Stimulated activated CD4-positive, alpha-beta T cell treated with anti-CD3 and anti-CD28 coated beads, TNF-alpha, amount 100 ng/mL, for 4 hours (primary cell): Measurements from ENCODE around the gene TMEM205.
A peak's percentile ranks its signal among the peaks of the same experiment; 100 is the strongest.
"Not testable (repeated sequence)": the region's sequence is repeated elsewhere in the genome, so short reads cannot be mapped to it uniquely, and the experiment has no call there.

Source experiments
- DNase-seq, 3 experiments: peaks; one replicate each; pipeline ENCODE4 v3.0.0-alpha.2; 2020; ENCODE audit warnings: low read depth in 3 of 3

TMEM205 gene

DNA sequence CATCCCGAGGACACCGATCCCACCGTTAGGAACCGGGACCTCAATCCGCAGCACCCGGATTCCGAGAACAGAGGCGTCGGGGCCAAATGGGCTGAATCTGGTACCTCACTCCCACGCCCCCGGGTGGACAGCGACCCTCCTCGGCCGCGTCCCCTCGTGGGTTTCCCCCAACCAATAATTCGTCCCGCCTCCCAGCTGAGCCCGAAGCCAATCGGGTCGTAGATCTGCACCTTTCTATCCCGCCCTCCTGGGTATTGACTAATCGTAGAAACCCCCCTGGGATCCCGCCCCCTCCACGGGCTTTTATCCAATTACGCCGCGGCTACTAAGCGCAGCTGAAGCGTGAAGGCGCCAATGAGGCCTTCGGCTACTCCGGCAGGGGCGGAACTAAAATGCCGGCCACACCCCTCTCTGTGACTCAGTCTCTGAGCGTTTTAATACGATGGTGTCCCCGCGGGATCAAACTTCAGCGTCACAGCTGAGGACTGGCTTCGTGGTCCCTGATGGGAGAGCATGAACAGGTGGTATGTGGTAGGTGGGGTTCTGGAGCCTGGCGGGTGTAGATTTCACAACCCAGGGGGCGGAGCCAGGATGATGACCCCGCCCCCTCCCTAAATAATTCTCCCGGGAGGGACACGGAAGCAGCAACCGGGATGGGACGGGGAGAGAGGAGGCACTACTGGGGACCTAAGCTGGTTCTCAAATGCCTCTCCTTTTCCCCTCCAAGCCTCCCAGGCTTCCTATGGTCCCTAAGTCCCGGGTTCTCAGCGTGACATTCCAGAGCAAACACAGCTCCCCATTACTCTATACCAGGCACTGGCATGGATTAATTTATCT lies at the start of gene TMEM205, which contains the start of gene CCDC159:
Gene TMEM205, minus strand, starts transcription at position 165 of the 837 bp plus-strand sequence. CDS start 649 bp downstream, outside the sequence.
Gene CCDC159, plus strand, starts transcription at position 416 of the 837 bp plus-strand sequence. Its CDS starts 88 bp downstream, at position 504.
- DNase-seq, result peak; percentile 88 to 98 (median 98)

DNA sequence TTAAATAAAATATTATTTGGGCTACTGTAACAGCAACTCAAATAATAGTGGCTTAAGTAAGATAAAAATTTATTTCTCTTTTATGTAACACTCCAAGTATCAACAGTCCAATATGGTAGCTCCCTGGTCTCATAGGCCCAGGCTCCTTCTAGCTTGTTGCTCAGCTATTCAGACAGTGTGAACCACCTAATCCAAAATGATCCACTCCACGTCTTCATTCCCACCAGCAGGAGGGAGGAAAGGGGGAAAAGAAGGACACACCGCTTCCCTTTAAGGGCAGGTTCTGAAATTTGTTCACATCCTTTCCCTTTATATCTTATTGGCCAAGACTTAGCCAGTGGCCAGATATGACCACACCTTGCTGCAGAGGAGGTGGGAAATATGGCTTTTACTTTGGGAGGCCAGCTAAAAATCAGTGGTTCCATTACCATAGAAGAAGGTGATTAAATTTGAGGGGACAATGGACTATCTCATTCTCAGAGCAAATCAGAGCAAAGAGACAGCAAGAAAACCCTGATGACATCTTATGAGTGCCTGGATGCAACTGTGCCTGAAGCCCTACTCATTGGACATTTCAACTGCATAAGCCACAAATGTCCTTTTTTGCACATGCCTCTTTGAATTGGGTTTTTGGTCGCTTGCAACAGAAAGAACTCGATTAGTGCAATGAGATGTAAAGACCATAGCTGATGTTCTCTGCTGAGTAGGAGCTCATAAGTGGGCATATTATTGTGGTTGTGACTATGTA lies 45.0 kb upstream of the TMEM205 start:
- no peak for DNase-seq

DNA sequence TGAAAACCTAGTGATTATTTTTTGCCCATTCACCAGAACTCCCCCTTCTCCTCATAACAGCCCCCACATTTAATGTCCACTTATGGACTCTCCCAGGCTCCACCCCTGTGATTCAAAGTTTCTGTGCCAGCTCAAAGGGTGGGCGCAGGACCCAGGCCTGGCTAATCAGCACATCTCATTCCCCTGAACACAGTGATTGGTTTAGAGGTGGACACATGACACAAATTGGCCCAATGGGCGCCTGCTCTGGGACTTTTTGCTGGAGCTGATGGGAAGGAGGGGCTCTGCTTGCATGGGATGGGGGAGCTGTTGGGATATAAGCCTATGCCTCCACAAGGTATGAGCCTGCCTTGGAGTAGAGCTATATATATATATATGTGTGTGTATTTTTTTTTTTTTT lies 44.3 kb upstream of the TMEM205 start:
- DNase-seq, result no peak

DNA sequence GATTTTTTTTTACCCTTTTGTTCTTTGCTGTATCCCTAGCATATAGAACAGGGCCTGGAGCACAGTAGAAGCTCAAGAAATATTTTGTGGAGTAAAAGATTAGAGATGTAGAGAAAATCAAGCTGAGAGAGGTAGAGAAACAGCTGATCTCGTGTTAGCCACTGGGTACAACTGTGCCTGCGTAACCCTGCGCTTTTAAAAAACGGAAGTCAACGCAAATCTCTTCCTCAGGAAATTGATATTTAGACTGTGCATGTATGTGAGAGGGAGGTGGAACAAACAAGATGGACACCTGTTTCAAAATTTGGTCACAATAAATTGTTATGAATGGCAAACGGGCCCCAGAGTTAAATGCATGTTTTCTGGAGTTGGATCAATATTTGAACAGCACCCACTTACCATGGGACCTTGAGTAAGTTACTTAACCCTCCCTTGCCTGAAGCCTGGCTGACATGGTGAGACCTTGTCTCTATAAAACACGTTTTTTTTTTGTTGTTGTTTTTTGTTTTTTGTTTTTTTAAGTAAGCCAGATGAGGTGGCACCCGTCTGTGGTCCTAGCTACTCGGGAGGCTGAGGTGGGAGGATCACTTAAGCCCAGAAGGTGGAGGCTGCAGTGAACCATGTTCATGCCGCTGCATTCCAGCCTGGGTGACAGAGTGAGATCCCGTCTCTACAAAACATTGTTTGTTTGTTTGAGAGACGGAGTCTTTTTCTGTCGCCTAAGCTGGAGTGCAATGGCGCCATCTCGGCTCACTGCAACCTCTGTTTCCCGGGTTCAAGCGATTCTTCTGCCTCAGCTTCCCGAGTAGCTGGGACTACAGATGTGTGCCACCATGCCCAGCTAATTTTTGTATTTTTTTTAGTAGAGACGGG lies 41.3 kb upstream of the TMEM205 start:
- no peak for DNase-seq

DNA sequence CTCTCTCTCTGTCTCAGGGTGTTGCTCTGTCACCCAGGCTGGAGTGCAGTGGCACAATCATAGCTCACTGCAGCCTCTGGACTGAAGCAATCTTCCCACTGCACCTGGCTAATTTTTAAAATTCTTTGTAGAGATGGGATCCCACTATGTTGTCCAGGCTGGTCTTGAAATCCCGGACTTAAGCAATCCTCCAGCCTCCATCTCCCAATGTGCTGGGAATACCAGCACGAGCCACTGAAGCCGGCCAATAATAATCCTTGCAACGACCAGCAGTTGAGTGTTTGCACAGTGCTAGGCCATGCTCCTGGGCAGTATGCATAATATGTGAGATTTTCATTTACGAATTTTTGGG lies 38.7 kb upstream of the TMEM205 start:
- no peak for DNase-seq

DNA sequence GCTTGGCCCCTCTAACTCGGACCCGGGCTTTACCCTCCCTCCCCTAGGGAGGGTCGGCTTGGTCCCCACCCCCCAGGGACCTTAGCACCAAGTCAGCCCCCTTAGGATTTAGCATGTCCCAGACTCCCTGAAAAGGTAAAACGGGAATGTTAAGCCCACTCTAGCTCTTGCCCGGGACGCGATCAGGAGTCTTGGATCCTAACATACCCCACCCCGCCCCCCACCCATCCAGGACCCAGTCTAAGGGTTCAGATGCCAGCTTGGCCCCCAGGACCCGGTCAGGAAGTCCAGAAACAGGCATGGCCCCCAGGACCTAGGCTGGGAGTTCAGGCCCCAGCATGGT lies 37.6 kb upstream of the TMEM205 start:
- no peak for DNase-seq

DNA sequence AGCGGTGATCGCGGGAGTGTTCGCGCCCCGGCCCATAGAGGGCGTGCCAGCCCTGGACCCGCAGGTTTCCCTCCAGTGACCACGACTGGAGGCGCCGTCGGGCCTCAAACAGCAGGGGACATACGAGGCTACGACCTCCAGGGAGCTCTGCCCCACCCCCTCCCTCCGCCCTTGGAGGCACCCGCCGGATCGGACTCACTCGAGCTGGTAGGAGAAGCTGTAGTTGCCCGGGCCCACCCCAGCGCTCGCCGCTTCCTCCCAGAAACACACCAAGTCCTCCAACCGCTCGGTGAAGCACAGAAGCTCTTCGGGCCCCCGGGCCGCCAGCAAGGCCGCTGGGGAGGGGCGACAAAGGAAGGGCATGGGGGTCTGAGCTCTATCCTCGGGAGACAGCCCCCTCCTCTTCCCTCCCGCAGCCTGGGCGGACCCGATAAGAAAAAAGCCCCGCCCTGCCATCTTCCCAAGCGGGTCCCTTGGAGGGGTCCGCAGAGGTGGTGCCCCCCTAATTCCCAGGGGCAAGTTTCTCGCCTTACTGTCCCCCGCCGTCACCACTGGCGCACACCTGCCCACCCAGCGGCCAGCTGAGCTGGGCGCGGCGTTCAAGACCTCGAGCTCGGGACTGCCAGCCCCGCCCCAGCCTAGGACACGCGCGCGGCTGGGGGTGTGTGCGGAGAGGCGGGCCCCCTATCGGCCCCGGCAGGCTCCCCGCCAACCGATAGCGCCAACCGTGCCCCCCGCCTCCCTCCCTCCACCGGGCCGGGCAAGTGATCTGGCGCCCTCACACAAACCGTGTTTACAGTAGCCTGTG lies 37.0 kb upstream of the TMEM205 start:
- DNase-seq, result peak in 2 of 3 experiments; percentile 13 to 18

DNA sequence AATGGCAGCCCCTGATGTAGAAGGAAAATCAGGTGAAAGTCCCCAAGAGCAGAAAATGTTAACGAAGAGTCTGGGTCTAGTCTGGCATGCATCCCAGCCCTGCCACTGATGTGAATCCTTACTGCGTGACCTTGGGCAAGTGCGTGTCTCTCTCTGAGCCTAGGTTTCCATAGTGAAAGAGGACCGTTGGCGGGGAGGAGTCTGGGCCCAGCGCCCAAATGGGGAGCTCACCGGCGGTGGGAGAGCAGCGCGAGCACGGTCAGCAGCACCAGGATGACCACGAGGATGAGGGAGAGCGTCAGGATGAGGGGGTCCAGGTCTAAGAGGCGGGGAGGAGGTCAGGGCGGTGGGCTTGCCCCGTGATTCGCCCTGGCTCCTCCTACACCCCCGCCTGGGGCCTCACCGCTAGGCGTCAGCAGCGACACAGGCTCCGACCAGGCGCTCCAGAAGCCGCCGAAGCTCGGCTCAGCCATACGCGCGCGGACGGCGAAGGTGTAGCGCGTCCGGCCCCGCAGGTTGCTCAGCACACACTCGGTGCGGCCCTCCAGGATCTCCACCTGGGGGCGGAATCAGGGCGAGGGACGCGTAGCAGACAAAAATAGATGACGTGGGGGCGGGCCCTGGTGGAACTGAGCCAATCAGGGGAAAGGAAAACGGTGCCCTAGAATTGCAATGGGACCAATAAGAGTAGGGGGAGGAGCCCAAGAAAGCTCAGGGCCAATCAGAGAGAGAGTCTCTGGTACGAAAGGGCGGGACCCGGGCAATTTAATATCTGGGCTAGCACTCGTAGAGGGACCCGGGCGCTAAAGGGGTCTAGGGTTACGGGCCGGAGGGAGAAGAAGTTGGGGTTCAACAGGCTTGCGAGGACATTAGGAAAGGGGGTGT lies 34.8 kb upstream of the TMEM205 start:
- DNase-seq, result peak; percentile 89 to 94 (median 92)

DNA sequence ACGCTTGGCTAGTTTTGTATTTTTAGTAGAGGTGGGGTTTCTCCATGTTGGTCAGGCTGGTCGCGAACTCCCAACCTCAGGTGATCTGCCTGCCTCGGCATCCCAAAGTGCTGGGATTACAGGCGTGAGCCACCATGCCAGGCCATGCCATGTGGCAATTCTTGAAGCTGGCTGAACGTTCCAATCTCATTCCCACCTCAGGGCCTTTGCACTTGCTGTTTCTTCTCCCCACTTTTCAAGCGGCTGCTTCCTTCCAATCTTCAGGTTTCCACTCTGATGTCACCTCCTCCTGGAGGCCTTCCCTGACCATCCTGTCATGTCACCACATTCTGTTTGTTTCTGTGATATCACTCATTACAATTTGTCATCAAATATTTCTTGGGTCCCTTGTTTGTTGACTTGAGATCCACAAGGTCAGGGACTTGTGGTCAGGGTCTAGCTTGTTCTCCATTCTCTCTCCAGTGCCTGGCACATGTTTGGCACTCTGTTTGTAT lies 33.8 kb upstream of the TMEM205 start:
- no peak for DNase-seq

DNA sequence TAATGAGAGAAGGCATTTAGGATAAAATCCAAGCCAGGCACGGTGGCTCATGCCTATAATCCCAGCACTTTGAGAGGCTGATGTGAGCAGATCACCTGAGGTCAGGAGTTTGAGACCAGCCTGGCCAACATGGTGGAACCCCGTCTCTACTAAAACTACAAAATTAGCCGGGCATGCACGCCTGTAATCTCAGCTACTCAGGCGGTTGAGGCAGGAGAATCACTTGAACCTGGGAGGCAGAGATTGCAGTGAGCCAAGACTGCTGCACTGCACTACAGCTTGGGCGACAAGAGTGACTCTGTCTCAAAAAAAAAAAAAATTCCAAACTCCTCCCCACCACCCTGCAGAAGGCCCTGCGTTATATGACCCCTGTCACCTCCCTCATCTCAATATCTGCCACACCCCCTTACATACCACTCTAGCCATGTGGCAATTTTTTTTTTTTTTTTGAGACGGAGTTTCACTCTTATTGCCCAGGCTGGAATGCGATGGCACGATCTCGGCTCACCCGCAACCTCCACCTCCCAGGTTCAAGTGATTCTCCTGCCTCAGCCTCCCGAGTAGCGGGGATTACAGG lies 33.3 kb upstream of the TMEM205 start:
- DNase-seq, result not testable (repeated sequence)

DNA sequence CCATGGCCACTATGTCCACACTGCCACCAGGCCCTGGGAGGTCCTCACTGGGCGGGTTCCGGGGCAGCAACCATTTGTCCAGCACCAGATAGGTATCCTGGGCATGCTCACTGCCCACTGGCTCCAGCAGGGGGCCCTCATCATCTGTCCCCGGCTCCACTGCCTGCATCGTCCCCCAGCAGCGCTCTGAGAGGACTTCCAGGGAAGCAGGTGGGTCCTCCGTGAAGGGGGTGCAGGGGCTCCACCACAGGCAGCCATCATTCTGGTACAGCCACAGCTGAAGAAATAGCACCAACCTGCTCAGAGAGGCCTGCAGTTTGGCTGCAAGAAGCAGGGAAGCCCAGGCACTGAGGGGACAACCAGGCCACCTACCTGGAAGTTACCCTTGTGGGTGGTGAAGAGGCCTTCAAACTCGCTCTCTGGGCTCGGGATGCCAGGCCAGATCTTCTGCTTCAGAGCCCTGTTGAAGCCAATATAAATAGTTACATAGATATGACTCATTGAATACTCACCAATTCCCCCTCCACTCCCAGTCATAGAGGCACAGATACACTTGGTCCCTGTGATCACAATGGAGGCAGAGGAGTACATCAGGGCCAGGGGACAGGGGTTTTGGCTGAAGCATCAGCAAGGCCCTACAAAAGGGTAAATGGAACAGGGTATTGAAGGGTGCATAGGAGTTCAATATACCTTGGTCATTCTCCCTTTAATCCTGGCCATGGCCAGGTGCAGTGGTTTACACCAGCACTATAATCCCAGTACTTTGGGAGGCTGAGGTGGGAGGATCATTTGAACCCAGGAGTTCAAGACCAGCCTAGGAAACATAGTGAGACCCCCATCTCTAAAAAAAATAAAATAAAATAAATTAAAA lies 32.5 kb upstream of the TMEM205 start:
- DNase-seq, result no peak

DNA sequence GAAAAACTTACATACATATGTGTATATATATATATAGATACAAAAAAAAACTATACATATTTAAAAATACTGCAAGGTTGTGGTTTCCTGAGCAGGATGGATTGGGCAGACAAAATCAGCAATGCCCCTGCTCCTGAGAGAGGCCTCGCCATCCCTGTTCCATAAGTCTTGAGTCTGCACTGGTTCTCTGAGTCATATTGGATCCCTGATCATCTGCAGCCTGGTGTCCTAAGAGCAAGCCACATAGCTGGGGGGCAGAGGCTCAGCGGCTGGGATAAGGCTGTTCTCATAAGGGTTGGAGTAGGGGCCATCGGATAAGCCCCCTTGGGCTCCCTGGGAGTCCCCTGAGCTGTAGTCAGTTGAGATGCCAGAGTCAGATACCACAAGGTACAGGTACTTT lies 31.7 kb upstream of the TMEM205 start:
- DNase-seq, result no peak

DNA sequence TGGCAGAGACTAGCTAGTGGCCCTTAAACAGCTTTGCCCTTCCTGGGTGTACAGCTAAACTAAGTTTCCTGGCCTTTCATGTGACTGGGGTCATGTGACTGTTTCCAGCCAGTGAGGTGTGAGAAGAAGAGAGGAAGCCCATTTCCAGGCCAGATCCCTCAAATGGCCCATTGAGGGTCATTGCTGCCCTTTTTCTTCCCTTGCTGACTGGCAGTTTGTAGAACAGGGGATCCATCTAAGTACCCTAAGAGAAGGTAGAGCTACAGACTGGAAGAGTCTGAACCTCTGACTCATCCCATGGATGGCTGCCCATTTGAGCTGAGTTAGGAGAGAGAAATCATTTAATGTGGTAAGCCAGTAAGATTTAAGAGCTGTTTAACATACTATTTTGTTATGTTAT lies 31.2 kb upstream of the TMEM205 start:
- DNase-seq, result no peak

DNA sequence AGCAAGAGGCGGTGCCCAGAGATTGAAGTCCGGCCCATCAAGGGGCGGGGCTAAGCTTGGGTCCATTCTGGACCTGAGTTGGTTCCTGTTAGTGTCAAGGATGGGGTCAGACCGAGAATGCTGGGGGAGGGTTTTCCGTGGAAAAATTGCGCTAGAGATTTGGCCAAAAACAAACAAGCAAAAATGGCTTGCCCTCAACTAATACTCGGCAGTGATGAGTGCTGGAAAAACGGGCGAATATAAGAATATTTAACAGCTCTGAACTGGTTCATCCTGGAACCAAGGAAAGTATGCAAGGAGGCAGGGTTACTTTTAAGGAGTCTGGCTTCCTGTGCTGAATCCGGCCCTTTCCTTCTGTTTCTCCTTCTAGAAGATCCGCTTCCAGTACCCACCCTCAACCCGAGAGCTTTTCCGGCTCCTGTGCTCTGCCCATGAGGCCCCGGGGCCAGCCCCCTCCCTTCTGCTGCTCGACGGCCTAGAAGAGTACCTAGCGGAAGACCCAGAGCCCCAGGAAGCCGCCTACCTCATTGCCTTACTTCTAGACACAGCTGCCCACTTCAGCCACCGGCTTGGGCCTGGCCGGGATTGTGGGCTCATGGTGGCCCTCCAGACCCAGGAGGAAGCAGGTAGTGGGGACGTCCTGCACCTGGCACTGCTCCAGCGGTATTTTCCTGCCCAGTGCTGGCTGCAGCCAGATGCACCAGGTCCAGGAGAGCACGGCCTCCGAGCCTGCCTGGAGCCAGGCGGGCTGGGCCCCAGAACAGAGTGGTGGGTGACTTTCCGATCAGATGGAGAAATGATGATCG lies 29.3 kb upstream of the TMEM205 start:
- peak; percentile 32 to 44 (median 44) for DNase-seq

DNA sequence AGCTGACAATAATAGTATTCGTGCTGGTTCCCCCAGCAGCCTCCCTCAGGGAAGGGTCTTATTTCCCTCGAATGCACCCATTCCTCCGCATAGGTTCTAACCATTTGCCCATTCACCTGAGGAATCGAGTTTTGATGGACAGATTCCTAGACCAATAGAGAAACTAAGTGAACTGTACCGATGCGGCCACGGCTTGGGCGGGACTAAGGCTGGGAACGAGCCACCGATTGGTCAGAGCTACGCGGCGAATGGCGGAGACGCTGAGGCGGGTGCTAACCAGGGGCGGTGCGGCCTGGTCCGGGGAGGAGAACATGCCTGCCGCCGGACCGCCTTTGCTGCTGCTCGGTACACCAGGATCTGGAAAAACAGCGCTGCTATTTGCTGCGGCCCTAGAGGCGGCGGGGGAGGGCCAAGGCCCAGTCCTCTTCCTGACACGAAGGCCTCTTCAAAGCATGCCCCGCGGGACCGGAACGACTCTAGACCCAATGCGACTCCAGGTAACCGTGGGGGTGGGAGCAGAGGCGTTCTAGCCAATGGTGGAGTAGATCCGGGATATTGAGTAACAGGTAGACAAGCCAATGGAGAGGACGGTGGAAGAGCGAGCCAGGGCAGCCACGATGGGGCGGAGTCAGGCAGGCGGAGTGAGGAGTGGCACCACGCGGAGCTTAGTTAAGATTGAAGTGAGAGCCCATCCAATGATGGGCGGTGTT lies 28.5 kb upstream of the TMEM205 start, which contains the start of gene SWSAP1:
Gene SWSAP1, plus strand, starts transcription at position 234 of the 710 bp plus-strand sequence. Its CDS starts 15 bp downstream, at position 249.
- DNase-seq, result peak; percentile 91 to 95 (median 94)

DNA sequence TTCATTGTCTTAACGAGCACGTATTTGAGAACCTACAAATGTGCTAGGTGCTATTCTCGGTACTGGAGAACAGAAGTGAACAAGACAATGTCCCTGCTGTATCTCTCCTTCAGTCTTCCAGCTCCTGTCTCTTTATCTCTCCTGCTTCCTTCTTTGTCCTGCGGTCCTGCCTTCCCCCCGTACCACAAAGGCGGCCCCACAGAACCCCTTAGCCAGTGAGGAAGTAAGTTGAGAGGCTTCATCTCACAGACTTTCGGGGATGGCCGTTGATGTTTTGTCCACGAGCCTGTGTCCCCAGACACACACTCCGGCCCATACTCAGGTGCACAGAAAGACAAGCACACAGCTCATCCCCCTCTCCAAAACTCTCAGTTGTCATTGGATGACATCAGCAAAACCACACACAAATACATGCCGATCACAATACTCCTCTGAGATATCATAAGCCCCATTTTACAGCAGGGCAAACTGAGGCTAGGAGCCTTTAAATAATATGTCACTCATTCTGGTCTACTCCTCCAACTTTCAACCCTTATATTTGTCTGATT lies 27.9 kb upstream of the TMEM205 start:
- no peak for DNase-seq
